Measurements from ENCODE around the gene TTC31.
"Not testable (repeated sequence)": the region's sequence is repeated elsewhere in the genome, so short reads cannot be mapped to it uniquely, and the experiment has no call there.

Gene TTC31

GRCh38 chr2:74457129-74457548 is 25.7 kb upstream of the TTC31 start:
- Histone ChIP-seq H3K27ac (ENCODE audit: low read depth, low read length) (peak overlapping the region; percentile 74), H3K56ac (ENCODE audit: low read length) (peak overlapping the region; percentile 77), H3K79me2 (ENCODE audit: control insufficient read depth, insufficient read depth, low read length) (peaks cover 9% of the 10 kb centered on the region), H3K27me3 (ENCODE audit: insufficient read depth, low read length, poor library complexity) (no peaks in the 10 kb centered on the region), H3K4me2 (ENCODE audit: low read length) (peak overlapping the region; percentile 44), H3K18ac (ENCODE audit: low read length) (no peak overlapping the region), H2BK120ac (ENCODE audit: low read depth, low read length) (no peak overlapping the region), H4K5ac (ENCODE audit: low read length) (no peak overlapping the region), H3K36me3 (ENCODE audit: control insufficient read depth, insufficient read depth, low read length) (peaks cover 3% of the 10 kb centered on the region), H4K8ac (ENCODE audit: low read depth, low read length) (peak overlapping the region; percentile 43), H2BK5ac (ENCODE audit: low read length) (peak overlapping the region; percentile 12), H3K4me3 (ENCODE audit: low read length) (peak overlapping the region; percentile 13), H3K4me1 (ENCODE audit: control insufficient read depth, low read depth, low read length) (peaks cover 6% of the 10 kb centered on the region), H3K23ac (ENCODE audit: low read length) (no peak overlapping the region), H2BK15ac (replicated peaks; ENCODE audit: low read depth) (no peak overlapping the region), H2AK5ac (ENCODE audit: low read length) (no peak overlapping the region), H3K4ac (ENCODE audit: low read depth, low read length) (peak overlapping the region; percentile 22), H3K9ac (ENCODE audit: low read length) (peak overlapping the region; percentile 71), H3K79me1 (ENCODE audit: low read length) (peaks cover 10% of the 10 kb centered on the region)
- DNase-seq, result no peak
- WGBS (ENCODE audit: extremely low coverage, insufficient coverage, low lambda C conversion rate), result no CpG with 5 or more reads among the region's 27 CpGs

GRCh38 chr2:74457549-74458131 is 25.2 kb upstream of the TTC31 start:
- Histone ChIP-seq H3K4me2 (ENCODE audit: low read length) (peak overlapping the region; percentile 86), H2BK15ac (replicated peaks; ENCODE audit: low read depth) (no peak overlapping the region), H4K5ac (ENCODE audit: low read length) (no peak overlapping the region), H3K9ac (ENCODE audit: low read length) (peak overlapping the region; percentile 93), H3K79me2 (ENCODE audit: control insufficient read depth, insufficient read depth, low read length) (peaks cover 9% of the 10 kb centered on the region), H3K23ac (ENCODE audit: low read length) (no peak overlapping the region), H3K4me1 (ENCODE audit: control insufficient read depth, low read depth, low read length) (peaks cover 6% of the 10 kb centered on the region), H3K4me3 (ENCODE audit: low read length) (peak overlapping the region; percentile 68), H2AK5ac (ENCODE audit: low read length) (no peak overlapping the region), H3K79me1 (ENCODE audit: low read length) (peaks cover 10% of the 10 kb centered on the region), H3K27ac (ENCODE audit: low read depth, low read length) (peak overlapping the region; percentile 93), H3K27me3 (ENCODE audit: insufficient read depth, low read length, poor library complexity) (no peaks in the 10 kb centered on the region), H3K18ac (ENCODE audit: low read length) (peak overlapping the region; percentile 34), H2BK5ac (ENCODE audit: low read length) (peak overlapping the region; percentile 76), H4K8ac (ENCODE audit: low read depth, low read length) (no peak overlapping the region), H2BK120ac (ENCODE audit: low read depth, low read length) (no peak overlapping the region), H3K56ac (ENCODE audit: low read length) (peak overlapping the region; percentile 97), H3K36me3 (ENCODE audit: control insufficient read depth, insufficient read depth, low read length) (peaks cover 3% of the 10 kb centered on the region), H3K4ac (ENCODE audit: low read depth, low read length) (peak overlapping the region; percentile 22)
- WGBS (ENCODE audit: extremely low coverage, insufficient coverage, low lambda C conversion rate), result no CpG with 5 or more reads among the region's 46 CpGs
- DNase-seq, result peak; percentile 80

- H3K4me3 ChIP-seq (ENCODE audit: low read length), result peak within 1 kb of the TSS; percentile 99
- WGBS (ENCODE audit: extremely low coverage, insufficient coverage, low lambda C conversion rate), result no CpG with 5 or more reads among the region's 38 CpGs
- peak within 1 kb of the TSS; percentile 96 for H3K4me2 ChIP-seq (ENCODE audit: low read length)
- peak within 1 kb of the TSS; percentile 28 for H3K4ac ChIP-seq (ENCODE audit: low read depth, low read length)
- H3K79me1 ChIP-seq (ENCODE audit: low read length), result peaks cover 10% of the 10 kb centered on the region
- H3K27me3 ChIP-seq (ENCODE audit: insufficient read depth, low read length, poor library complexity), result no peaks in the 10 kb centered on the region
- H4K8ac ChIP-seq (ENCODE audit: low read depth, low read length), result peak within 1 kb of the TSS; percentile 43
- H4K5ac ChIP-seq (ENCODE audit: low read length), result peak within 1 kb of the TSS; percentile 82
- no peak within 1 kb of the TSS for H2BK120ac ChIP-seq (ENCODE audit: low read depth, low read length)
- no peak within 1 kb of the TSS for H3K23ac ChIP-seq (ENCODE audit: low read length)
- H3K79me2 ChIP-seq (ENCODE audit: control insufficient read depth, insufficient read depth, low read length), result peaks cover 9% of the 10 kb centered on the region
- H2BK15ac ChIP-seq (replicated peaks; ENCODE audit: low read depth), result no peak within 1 kb of the TSS
- peaks cover 6% of the 10 kb centered on the region for H3K4me1 ChIP-seq (ENCODE audit: control insufficient read depth, low read depth, low read length)
- H2AK5ac ChIP-seq (ENCODE audit: low read length), result peak within 1 kb of the TSS; percentile 84
- H3K18ac ChIP-seq (ENCODE audit: low read length), result peak within 1 kb of the TSS; percentile 34
- H2BK5ac ChIP-seq (ENCODE audit: low read length), result peak within 1 kb of the TSS; percentile 76
- peak within 1 kb of the TSS; percentile 100 for H3K56ac ChIP-seq (ENCODE audit: low read length)
- peak within 1 kb of the TSS; percentile 93 for H3K27ac ChIP-seq (ENCODE audit: low read depth, low read length)
- H3K9ac ChIP-seq (ENCODE audit: low read length), result peak within 1 kb of the TSS; percentile 100
- peak; percentile 100 for DNase-seq
- peaks cover 3% of the 10 kb centered on the region for H3K36me3 ChIP-seq (ENCODE audit: control insufficient read depth, insufficient read depth, low read length)
Measured at GRCh38 chr2:74458132-74458937, 24.5 kb upstream of the TTC31 start, which contains the start of gene WBP1. Gene WBP1 (plus strand): TSS chr2:74458438. CDS start chr2:74458603, 165 bp downstream.

- peaks cover 6% of the 10 kb centered on the region for H3K4me1 ChIP-seq (ENCODE audit: control insufficient read depth, low read depth, low read length)
- peaks cover 3% of the 10 kb centered on the region for H3K36me3 ChIP-seq (ENCODE audit: control insufficient read depth, insufficient read depth, low read length)
- peak overlapping the region; percentile 35 for H2BK5ac ChIP-seq (ENCODE audit: low read length)
- H2BK15ac ChIP-seq (replicated peaks; ENCODE audit: low read depth), result no peak overlapping the region
- H3K79me2 ChIP-seq (ENCODE audit: control insufficient read depth, insufficient read depth, low read length), result peaks cover 9% of the 10 kb centered on the region
- peak overlapping the region; percentile 82 for H4K5ac ChIP-seq (ENCODE audit: low read length)
- H3K56ac ChIP-seq (ENCODE audit: low read length), result peak overlapping the region; percentile 100
- H3K18ac ChIP-seq (ENCODE audit: low read length), result no peak overlapping the region
- WGBS (ENCODE audit: extremely low coverage, insufficient coverage, low lambda C conversion rate), result no CpG with 5 or more reads among the region's 10 CpGs
- H2BK120ac ChIP-seq (ENCODE audit: low read depth, low read length), result no peak overlapping the region
- no peak overlapping the region for H3K23ac ChIP-seq (ENCODE audit: low read length)
- no peak for DNase-seq
- H3K9ac ChIP-seq (ENCODE audit: low read length), result peak overlapping the region; percentile 100
- no peak overlapping the region for H3K27ac ChIP-seq (ENCODE audit: low read depth, low read length)
- peak overlapping the region; percentile 28 for H3K4ac ChIP-seq (ENCODE audit: low read depth, low read length)
- no peaks in the 10 kb centered on the region for H3K27me3 ChIP-seq (ENCODE audit: insufficient read depth, low read length, poor library complexity)
- H4K8ac ChIP-seq (ENCODE audit: low read depth, low read length), result no peak overlapping the region
- H3K4me2 ChIP-seq (ENCODE audit: low read length), result peak overlapping the region; percentile 96
- peak overlapping the region; percentile 99 for H3K4me3 ChIP-seq (ENCODE audit: low read length)
- peak overlapping the region; percentile 84 for H2AK5ac ChIP-seq (ENCODE audit: low read length)
- peaks cover 10% of the 10 kb centered on the region for H3K79me1 ChIP-seq (ENCODE audit: low read length)
Measured at GRCh38 chr2:74458938-74459363, 23.9 kb upstream of the TTC31 start.

GRCh38 chr2:74459503-74460118 is 23.3 kb upstream of the TTC31 start:
- not testable (repeated sequence) for H3K4me3 ChIP-seq (ENCODE audit: low read length); H3K23ac ChIP-seq (ENCODE audit: low read length); H3K36me3 ChIP-seq (ENCODE audit: control insufficient read depth, insufficient read depth, low read length); H3K4me1 ChIP-seq (ENCODE audit: control insufficient read depth, low read depth, low read length); H2BK15ac ChIP-seq (replicated peaks; ENCODE audit: low read depth); H2BK5ac ChIP-seq (ENCODE audit: low read length); H2BK120ac ChIP-seq (ENCODE audit: low read depth, low read length); H3K27ac ChIP-seq (ENCODE audit: low read depth, low read length); H3K4ac ChIP-seq (ENCODE audit: low read depth, low read length); H2AK5ac ChIP-seq (ENCODE audit: low read length); DNase-seq; H3K18ac ChIP-seq (ENCODE audit: low read length); H3K27me3 ChIP-seq (ENCODE audit: insufficient read depth, low read length, poor library complexity); H4K8ac ChIP-seq (ENCODE audit: low read depth, low read length); H4K5ac ChIP-seq (ENCODE audit: low read length)
- WGBS (ENCODE audit: extremely low coverage, insufficient coverage, low lambda C conversion rate), result no CpG with 5 or more reads among the region's 13 CpGs
- H3K56ac ChIP-seq (ENCODE audit: low read length), result peak overlapping the region; percentile 100
- H3K79me2 ChIP-seq (ENCODE audit: control insufficient read depth, insufficient read depth, low read length), result peaks cover 13% of the 10 kb centered on the region
- peak overlapping the region; percentile 100 for H3K9ac ChIP-seq (ENCODE audit: low read length)
- H3K4me2 ChIP-seq (ENCODE audit: low read length), result peak overlapping the region; percentile 4
- peaks cover 13% of the 10 kb centered on the region for H3K79me1 ChIP-seq (ENCODE audit: low read length)

All from mesendoderm (in vitro differentiated cells).